T-helper 22 cell (primary cell): ENCODE data around the gene GNG14.
"Not testable (repeated sequence)": the region's sequence is repeated elsewhere in the genome, so short reads cannot be mapped to it uniquely, and the experiment has no call there.

ENCODE experiments used
- DNase-seq: peaks from one replicate; pipeline ENCODE4 v3.0.0-alpha.2; 2020; ENCODE audit warnings: low read depth

The GNG14 gene

GRCh38 chr19:12667731-12668302 is 20.0 kb upstream of the GNG14 start:
- DNase-seq = no peak

DNA sequence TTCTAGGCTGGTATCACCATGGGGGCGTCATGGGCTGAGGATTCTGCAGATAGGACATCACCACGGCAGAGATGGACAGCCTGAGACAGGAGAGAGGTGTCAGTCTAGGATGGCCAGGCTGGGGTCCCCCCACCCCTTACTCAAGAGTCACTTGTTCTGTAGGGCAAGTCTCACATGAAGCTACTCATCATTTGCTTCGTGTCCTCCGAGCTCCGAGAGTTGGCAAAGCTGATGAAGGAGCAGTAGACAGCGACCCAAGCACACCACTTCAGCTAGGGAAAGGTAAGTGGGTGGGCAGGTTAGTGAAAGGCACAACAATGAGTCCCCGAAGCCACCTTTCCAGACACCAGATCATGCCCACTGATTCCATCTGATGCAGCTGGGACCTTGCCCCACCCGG is 19.5 kb upstream of the GNG14 start:
- DNase-seq = no peak

- peak; percentile 73 for DNase-seq
Observed at GRCh38 chr19:12668932-12669269, 18.9 kb upstream of the GNG14 start.

- DNase-seq = peak; percentile 53
Observed at GRCh38 chr19:12669270-12670158, 18.3 kb upstream of the GNG14 start.

GRCh38 chr19:12670159-12670928 is 17.5 kb upstream of the GNG14 start:
- DNase-seq = no peak

DNA sequence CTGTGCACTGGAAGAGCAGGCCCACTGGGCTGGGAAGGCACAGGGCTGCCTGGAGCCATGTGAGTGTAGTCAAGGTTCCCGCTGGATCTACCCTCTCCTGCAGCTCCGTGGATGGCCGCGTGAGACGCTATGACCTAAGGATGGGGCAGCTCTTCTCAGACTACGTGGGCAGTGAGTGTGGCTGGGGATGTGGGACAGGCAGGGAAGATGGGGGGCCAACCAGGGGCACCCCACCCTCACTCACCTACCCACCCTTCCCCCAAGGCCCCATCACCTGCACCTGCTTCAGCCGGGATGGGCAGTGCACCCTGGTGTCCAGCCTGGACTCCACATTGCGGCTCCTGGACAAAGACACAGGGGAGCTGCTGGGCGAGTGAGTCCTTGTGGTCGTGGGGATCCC is 15.1 kb upstream of the GNG14 start:
- DNase-seq = no peak

GRCh38 chr19:12675399-12675798 is 12.4 kb upstream of the GNG14 start:
- no peak for DNase-seq

GRCh38 chr19:12675940-12676339 is 11.9 kb upstream of the GNG14 start:
- no peak for DNase-seq

DNA sequence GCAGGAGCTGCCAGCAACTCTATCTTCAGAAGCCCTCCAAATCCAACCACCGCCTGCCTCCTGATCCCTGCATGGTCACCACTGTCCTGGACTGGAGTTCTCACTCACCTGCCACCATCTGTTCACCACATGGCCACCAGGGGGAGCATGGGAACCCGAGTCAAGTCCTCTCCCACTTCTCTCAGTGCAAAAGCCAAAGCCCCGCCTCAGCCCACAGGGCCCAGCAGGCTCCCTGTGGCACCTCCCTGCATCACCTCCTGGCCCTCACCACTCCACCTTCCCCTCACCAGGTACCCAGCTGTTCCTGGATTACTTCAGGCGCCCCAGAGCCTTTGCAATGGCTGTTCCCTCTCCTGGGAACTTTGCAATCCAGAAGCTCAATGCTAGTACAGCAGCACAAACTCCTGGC is 11.4 kb upstream of the GNG14 start:
- DNase-seq = peak; percentile 53

DNA sequence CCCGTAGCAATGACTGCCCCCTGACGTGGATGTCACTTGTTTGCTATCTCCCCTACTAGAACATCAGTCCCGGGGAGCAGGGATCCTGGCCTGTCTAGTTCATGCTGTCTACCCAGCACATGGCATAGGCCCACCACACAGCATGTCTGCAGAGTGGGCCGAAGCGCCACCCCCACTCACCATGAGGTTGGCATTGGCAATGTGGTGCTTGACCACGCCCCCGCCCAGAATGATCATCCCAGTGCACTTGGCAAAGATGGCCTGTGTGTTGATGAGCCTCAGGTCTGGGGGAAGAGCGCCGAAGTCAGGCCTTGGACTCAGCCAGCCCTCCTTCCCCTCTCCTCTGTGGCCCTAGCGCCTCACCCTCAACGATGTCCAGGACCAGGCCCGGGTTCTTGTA is 10.9 kb upstream of the GNG14 start:
- DNase-seq = no peak

DNA sequence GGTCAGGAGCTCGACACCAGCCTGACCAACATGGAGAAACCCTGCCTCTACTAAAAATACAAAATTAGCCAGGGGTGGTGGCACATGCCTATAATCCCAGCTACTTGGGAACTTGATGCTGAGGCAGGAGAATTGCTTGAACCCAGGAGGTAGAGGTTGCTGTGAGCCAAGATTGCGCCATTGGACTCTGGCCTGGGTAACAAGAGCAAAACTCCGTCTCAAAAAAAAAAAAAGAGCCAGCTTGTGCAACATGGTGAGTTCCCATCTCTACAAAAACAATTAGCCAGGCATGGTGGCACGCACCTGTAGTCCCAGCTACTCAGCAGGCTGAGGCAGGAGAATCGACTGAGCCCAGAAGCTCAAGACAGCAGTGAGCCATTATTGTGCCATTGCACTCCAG is 9.8 kb upstream of the GNG14 start:
- DNase-seq = not testable (repeated sequence)

DNA sequence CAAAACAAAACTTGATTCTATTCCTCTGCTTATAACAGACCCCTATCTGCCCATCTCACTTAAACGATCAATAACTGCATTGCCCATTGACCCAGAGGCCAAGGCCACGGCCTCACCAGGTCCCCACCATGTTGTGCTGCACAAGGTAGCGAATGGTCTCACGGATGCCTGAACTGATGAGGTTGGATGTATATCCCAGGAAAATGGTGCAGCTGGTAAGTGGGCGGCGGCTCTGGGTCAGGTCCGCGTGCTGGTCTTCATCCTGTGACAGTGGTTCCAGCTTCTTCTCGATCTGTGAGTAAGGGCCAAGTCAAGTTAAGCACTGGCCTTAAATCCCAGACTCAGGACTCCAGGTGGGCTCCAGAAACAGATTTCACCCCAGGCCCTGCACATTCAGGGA is 7.8 kb upstream of the GNG14 start:
- no peak for DNase-seq

- peak; percentile 88 for DNase-seq
Observed at GRCh38 chr19:12681074-12681987, 6.5 kb upstream of the GNG14 start, which contains the start of gene DHPS. Gene DHPS (minus strand): TSS chr19:12681880. CDS start chr19:12681766, 114 bp downstream.

DNA sequence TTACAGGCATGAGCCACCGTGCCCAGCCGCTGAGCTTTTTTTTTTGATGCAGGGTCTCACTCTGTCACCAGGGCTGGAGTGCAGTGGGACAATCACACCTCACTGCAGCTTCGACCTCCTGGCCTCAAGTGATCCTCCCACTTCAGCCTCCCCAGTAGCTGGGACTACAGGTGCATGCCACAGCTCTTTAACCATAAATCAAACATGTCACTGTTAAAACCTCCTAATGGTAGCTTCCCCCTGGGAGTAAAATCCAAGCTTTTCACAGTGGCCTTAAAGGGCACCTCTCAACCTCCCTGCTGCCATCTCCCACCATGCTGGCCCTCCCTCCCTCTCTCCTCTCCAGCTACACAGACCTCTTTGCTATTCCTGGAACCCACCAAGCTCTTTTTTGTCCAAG is 2.0 kb upstream of the GNG14 start:
- DNase-seq = no peak

GRCh38 chr19:12689012-12689411 is 1.2 kb downstream of the GNG14 start:
- DNase-seq = no peak

DNA sequence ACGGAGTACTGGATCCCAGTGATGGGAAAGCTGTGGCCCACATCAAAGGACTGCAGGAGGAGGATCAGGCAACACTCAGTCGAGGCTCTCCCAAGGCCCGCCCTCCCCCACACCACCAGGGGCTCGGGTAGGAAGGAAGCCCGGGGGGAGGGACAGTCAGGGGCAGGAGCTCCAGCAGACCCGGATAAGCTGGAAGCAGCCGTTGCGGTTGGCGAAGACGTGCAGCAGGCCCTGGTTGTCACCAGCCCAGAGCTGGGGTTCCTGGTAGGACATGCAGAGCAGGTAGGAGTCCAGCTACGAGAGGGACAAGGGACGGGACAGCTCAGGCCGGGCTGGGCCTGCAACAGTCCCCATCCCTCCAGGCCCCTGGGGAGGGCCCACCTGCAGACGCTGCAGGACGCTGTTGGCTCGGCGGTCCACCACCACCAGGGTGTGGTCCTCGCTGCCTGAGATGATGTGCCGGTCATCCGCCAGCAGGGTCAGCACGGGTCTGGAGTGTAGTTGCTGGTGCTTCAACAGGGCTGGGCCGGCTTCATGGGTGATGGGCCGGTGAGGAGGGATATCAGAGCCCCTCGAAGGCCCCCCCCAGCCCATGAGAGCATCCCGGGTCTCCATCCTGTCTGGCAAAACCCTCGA is 1.9 kb downstream of the GNG14 start:
- no peak for DNase-seq

- no peak for DNase-seq
Observed at GRCh38 chr19:12692960-12693359, 5.2 kb downstream of the GNG14 start.

DNA sequence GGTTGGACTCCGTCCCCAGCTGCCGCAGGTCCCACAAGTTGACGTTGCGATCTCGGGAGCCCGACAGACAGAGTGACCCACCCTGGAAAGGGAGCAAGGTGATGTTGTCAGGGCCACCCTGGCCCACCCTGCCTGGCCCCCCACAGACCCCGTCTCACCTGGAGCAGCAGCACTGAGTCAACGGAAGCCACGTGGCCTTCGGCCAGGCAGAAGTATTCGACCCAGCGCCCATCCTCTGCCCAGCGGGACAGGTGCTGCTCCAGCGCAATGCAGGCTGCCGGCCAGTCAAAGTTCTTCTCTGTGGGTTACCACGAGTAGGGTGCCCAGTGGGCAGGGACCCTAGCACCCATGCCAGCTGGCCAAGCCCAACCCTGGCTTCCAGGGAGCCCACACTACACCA is 6.8 kb downstream of the GNG14 start:
- no peak for DNase-seq

- DNase-seq = no peak
Observed at GRCh38 chr19:12695096-12695495, 7.3 kb downstream of the GNG14 start.

GRCh38 chr19:12695514-12695913 is 7.7 kb downstream of the GNG14 start:
- DNase-seq = no peak

GRCh38 chr19:12695997-12696365 is 8.2 kb downstream of the GNG14 start:
- DNase-seq = no peak
